SK-N-SH treated with all-trans-retinoic acid at 6 μM for 48 hours (cell line): ENCODE measurements around the gene CMIP.

Source experiments
- ATAC-seq: fragments of 200-7000 bp; cut with Tn5 transposase; 3 replicates; pipeline ENCODE4 v1.9.1; 2020; ENCODE audit warnings: mild to moderate bottlenecking, moderate library complexity
- ARNTL ChIP-seq: fragments of 450-650 bp; formaldehyde crosslinking; IDR thresholded peaks from 2 replicates; pipeline ENCODE4 v1.5.0; 2020; ENCODE audit warnings: low read depth, mild to moderate bottlenecking, moderate library complexity, borderline replicate concordance
- BACH2 ChIP-seq: fragments of 250-450 bp; sonication (Bioruptor Pico); IDR thresholded peaks from 2 replicates; pipeline ENCODE4 v1.9.0; 2021; ENCODE audit warnings: mild to moderate bottlenecking, borderline replicate concordance
- CSDC2 ChIP-seq: fragments of 250-450 bp; sonication (Bioruptor Pico); IDR thresholded peaks from 2 replicates; pipeline ENCODE4 v1.5.0; 2020; ENCODE audit warnings: mild to moderate bottlenecking, moderate library complexity
- ESRRG ChIP-seq: fragments of 250-450 bp; sonication (Bioruptor Pico); IDR thresholded peaks from 2 replicates; pipeline ENCODE4 v1.6.1; 2021; ENCODE audit warnings: mild to moderate bottlenecking
- ISL1 ChIP-seq: fragments of 250-450 bp; sonication (Bioruptor Pico); IDR thresholded peaks from 2 replicates; pipeline ENCODE4 v2.1.2; 2022; ENCODE audit warnings: mild to moderate bottlenecking, moderate library complexity
- OSR1 ChIP-seq: fragments of 250-450 bp; sonication (Bioruptor Pico); IDR thresholded peaks from 2 replicates; pipeline ENCODE4 v1.8.0; 2022; ENCODE audit warnings: moderate library complexity, mild to moderate bottlenecking, inconsistent platforms
- PPARA ChIP-seq: fragments of 250-450 bp; sonication (Bioruptor Pico); IDR thresholded peaks from 2 replicates; pipeline ENCODE4 v1.5.0; 2020; ENCODE audit warnings: mild to moderate bottlenecking, borderline replicate concordance
- RARB ChIP-seq: fragments of 250-450 bp; sonication (Bioruptor Pico); IDR thresholded peaks from 2 replicates; pipeline ENCODE4 v1.8.0; 2021; ENCODE audit warnings: mild to moderate bottlenecking, moderate library complexity
- SNAI2 ChIP-seq: fragments of 250-450 bp; sonication (Bioruptor Pico); IDR thresholded peaks from 2 replicates; pipeline ENCODE4 v1.5.0; 2020; ENCODE audit warnings: mild to moderate bottlenecking, moderate library complexity
- TCF4 ChIP-seq: fragments of 250-450 bp; sonication (Bioruptor Pico); IDR thresholded peaks from 2 replicates; pipeline ENCODE4 v1.8.0; 2021; ENCODE audit warnings: mild to moderate bottlenecking, moderate library complexity, borderline replicate concordance
- TOX ChIP-seq: fragments of 250-450 bp; sonication (Bioruptor Pico); IDR thresholded peaks from 2 replicates; pipeline ENCODE4 v1.8.0; 2021; ENCODE audit warnings: mild to moderate bottlenecking, moderate library complexity, borderline replicate concordance
- ZC3H10 ChIP-seq: fragments of 250-450 bp; sonication (Bioruptor Pico); IDR thresholded peaks from 2 replicates; pipeline ENCODE4 v1.5.1; 2021; ENCODE audit warnings: mild to moderate bottlenecking, moderate library complexity
- ZFP3 ChIP-seq: fragments of 250-450 bp; sonication (Bioruptor Pico); IDR thresholded peaks from 2 replicates; pipeline ENCODE4 v1.5.0; 2020; ENCODE audit warnings: mild to moderate bottlenecking, moderate library complexity
- ZFP30 ChIP-seq: fragments of 450-650 bp; formaldehyde crosslinking; IDR thresholded peaks from 2 replicates; pipeline ENCODE4 v1.5.0; 2022; ENCODE audit warnings: mild to moderate bottlenecking, moderate library complexity
- ZNF565 ChIP-seq: fragments of 450-650 bp; formaldehyde crosslinking; conservative IDR thresholded peaks from 2 replicates; pipeline ENCODE4 v1.5.0; 2020; ENCODE audit warnings: low read depth, mild to moderate bottlenecking, moderate library complexity
- ZNF70 ChIP-seq: fragments of 450-650 bp; formaldehyde crosslinking; IDR thresholded peaks from 2 replicates; pipeline ENCODE4 v1.5.0; 2020; ENCODE audit warnings: mild to moderate bottlenecking, moderate library complexity
- ZNF8 ChIP-seq: fragments of 450-650 bp; formaldehyde crosslinking; IDR thresholded peaks from 2 replicates; pipeline ENCODE4 v1.5.0; 2020; ENCODE audit warnings: mild to moderate bottlenecking, moderate library complexity
- TF ChIP-seq, protein P1 (sequence below): fragments of 250-450 bp; sonication (Bioruptor Pico); IDR thresholded peaks from 2 replicates; pipeline ENCODE4 v1.8.0; 2020; ENCODE audit warnings: mild to moderate bottlenecking, moderate library complexity, borderline replicate concordance
- TF ChIP-seq, protein P2 (sequence below): fragments of 250-450 bp; sonication (Bioruptor Pico); IDR thresholded peaks from 2 replicates; pipeline ENCODE4 v1.5.1; 2021; ENCODE audit warnings: mild to moderate bottlenecking, moderate library complexity
- TF ChIP-seq, protein P3 (sequence below): fragments of 250-450 bp; sonication (Bioruptor Pico); IDR thresholded peaks from 2 replicates; pipeline ENCODE4 v1.8.0; 2021; ENCODE audit warnings: low read depth, mild to moderate bottlenecking, moderate library complexity, borderline replicate concordance
- TF ChIP-seq, protein P4 (sequence below): fragments of 250-450 bp; sonication (Bioruptor Pico); IDR thresholded peaks from 2 replicates; pipeline ENCODE4 v1.5.0; 2020; ENCODE audit warnings: mild to moderate bottlenecking, moderate library complexity

CMIP gene

DNA sequence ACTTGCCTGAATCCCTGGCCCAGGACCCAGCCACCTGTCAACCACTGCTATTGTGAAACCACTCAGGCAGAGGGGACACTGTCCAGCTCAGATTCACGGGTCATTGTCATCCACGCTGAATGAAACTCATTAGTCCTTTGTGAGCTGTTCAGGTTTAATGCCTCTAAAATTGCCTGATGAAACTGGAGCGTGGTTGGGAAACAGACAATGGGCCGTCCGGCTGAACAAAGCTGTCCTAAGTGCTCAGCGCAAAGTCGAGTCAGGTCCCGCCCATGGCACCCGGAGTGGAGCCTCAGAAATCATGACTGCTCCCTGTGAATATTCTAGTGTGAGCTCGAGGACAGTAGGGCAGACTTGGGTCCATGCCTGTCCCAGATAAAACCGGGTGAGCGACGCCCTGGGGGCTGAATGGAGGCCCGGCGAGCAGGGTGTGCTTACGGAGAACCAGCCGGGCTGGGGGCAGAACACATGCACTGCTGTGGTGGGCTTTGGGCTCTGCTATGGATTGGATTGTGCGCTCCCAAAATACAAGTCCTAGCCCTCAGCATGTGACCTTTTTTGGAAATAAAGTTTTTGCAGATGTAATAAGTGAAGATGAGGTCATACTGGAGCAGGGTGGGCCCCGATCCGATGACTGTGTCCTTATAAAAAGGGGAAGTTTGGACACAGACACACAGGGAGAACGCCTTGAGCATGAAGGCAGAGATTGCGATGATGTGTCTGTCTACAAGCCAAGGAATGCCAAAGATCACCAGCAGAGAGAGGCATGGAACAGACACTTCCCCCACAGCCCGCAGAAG, 12.9 kb upstream of the CMIP start:
- TF ChIP-seq CSDC2 (no peak), TOX (CRISPR knock-in tag) (no peak), OSR1 (CRISPR knock-in tag) (no peak), TCF4 (CRISPR knock-in tag) (no peak), ESRRG (CRISPR knock-in tag) (no peak), ZNF565 (no peak), ZFP3 (CRISPR knock-in tag) (no peak), ZNF8 (CRISPR knock-in tag) (no peak), ARNTL (CRISPR knock-in tag) (no peak), ISL1 (no peak), BACH2 (CRISPR knock-in tag) (no peak)
- ATAC-seq: peak; percentile 62; the same call in 2 of the 3 replicates

DNA sequence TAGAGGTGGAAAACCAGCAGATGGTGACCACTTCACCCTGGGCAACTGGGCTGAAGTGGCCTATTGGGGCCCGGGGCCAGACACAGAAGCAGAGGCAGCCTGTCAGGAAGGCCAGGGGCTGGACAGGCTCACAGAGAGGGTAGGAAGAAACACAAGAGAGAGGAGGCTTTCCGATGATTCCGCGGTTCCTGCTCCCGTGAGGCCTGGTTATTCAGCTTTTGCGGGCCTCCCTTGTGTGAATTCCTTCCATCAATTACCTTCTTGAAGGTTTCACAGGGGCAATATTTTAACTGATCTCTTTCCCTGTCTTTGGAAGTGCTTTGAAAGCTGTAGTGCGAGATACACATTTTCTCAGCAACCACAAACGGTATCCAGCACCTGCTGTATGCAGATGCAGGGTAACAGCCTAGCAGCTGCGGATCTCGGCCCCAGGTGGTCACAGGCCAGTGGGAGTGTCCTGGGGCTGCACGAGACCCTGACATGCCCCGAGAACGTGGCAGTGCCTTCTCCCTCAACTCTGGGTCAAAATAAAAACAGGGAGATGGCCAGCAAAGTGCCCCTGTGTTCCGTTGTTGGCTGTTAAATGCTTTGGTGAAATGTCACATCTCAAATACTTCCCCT, 11.6 kb upstream of the CMIP start:
- no peak for ATAC-seq
- TF ChIP-seq ISL1: no peak
- TF ChIP-seq PPARA (CRISPR knock-in tag): no peak
- TF ChIP-seq CSDC2: no peak
- TF ChIP-seq BACH2 (CRISPR knock-in tag): no peak
- no peak for TF ChIP-seq ZFP30
- TF ChIP-seq ZNF8 (CRISPR knock-in tag): no peak
- no peak for TF ChIP-seq ZC3H10 (CRISPR knock-in tag)
- TF ChIP-seq, protein P1, sequence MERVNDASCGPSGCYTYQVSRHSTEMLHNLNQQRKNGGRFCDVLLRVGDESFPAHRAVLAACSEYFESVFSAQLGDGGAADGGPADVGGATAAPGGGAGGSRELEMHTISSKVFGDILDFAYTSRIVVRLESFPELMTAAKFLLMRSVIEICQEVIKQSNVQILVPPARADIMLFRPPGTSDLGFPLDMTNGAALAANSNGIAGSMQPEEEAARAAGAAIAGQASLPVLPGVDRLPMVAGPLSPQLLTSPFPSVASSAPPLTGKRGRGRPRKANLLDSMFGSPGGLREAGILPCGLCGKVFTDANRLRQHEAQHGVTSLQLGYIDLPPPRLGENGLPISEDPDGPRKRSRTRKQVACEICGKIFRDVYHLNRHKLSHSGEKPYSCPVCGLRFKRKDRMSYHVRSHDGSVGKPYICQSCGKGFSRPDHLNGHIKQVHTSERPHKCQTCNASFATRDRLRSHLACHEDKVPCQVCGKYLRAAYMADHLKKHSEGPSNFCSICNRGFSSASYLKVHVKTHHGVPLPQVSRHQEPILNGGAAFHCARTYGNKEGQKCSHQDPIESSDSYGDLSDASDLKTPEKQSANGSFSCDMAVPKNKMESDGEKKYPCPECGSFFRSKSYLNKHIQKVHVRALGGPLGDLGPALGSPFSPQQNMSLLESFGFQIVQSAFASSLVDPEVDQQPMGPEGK (CRISPR knock-in tag): no peak
- TF ChIP-seq RARB (CRISPR knock-in tag): no peak
- no peak for TF ChIP-seq ZNF565

DNA sequence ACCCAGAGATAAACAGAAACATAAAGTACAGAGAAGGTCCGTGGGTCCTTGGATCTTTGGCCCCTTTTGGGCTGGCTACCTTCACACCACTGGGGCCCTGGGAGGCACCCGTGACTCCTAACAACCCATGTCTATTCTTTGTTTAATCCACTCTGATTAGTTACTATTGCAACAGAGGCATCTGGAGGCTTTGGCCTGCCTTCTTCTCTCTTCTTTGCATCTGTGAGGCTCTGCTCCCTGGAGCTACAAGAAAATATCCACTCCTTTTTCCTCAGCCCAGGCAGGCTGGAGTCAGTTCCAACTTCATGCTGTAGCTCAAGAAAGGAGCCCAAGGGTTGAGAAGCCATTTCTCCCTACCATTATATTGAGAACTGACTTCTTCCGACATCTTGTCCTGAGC, 9.5 kb upstream of the CMIP start:
- ATAC-seq: no peak
- TF ChIP-seq CSDC2 (no peak), ZNF70 (CRISPR knock-in tag) (no peak), ZFP30 (no peak), PPARA (CRISPR knock-in tag) (no peak), ZC3H10 (CRISPR knock-in tag) (no peak), ZFP3 (CRISPR knock-in tag) (no peak), ISL1 (no peak)
- TF ChIP-seq, protein P2, sequence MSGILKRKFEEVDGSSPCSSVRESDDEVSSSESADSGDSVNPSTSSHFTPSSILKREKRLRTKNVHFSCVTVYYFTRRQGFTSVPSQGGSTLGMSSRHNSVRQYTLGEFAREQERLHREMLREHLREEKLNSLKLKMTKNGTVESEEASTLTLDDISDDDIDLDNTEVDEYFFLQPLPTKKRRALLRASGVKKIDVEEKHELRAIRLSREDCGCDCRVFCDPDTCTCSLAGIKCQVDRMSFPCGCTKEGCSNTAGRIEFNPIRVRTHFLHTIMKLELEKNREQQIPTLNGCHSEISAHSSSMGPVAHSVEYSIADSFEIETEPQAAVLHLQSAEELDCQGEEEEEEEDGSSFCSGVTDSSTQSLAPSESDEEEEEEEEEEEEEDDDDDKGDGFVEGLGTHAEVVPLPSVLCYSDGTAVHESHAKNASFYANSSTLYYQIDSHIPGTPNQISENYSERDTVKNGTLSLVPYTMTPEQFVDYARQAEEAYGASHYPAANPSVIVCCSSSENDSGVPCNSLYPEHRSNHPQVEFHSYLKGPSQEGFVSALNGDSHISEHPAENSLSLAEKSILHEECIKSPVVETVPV: no peak
- TF ChIP-seq, all 23 proteins: peak for 0

DNA sequence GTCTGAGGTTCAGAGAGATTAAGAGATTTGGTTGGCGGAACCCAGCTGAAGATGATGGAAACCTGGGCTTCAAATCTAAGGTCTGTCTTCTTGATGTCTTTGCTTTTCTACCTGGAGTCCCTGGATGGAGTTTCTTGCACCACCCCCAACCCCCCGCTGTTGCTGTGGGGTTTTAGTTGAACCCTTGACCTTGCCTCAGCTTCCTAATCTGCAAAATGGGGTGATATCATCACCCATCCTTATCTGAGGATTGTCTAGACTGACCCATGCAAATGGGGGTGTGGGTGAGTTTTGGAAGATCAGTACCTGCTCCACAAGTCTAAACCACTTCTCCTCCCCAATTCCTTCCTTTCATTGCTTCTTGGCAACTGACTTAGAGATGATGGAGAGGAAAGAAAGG, 9.0 kb upstream of the CMIP start:
- TF ChIP-seq ZNF565 (no peak), ISL1 (no peak), TOX (CRISPR knock-in tag) (no peak), SNAI2 (CRISPR knock-in tag) (no peak), ARNTL (CRISPR knock-in tag) (no peak), ZC3H10 (CRISPR knock-in tag) (no peak), BACH2 (CRISPR knock-in tag) (no peak)
- ATAC-seq: no peak

DNA sequence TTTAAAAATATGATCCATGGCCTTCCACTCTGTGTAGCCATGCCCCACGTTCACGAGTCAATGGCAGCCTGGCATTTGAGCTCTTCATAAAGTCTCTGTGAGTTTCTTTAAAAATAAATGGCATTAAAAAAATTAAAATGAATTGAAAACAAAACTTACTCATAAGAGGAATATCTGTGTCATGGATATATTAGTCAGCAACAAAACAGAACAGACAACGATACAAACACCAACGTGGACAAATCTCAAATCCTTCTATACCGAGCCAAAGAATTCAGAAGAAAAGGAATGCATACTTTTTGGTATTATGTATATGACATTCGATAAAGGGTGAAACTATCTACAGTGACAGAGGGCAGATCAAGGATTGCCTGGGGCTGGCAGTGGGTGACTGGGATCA, 8.2 kb upstream of the CMIP start:
- ATAC-seq: no peak
- TF ChIP-seq ESRRG (CRISPR knock-in tag) (no peak), ZFP3 (CRISPR knock-in tag) (no peak), PPARA (CRISPR knock-in tag) (no peak), CSDC2 (no peak), ZNF565 (no peak), ISL1 (no peak), ARNTL (CRISPR knock-in tag) (no peak), ZFP30 (no peak), TOX (CRISPR knock-in tag) (no peak), ZNF70 (CRISPR knock-in tag) (no peak), BACH2 (CRISPR knock-in tag) (no peak), OSR1 (CRISPR knock-in tag) (no peak)
- TF ChIP-seq, protein P1 (CRISPR knock-in tag): no peak
- TF ChIP-seq, protein P3, sequence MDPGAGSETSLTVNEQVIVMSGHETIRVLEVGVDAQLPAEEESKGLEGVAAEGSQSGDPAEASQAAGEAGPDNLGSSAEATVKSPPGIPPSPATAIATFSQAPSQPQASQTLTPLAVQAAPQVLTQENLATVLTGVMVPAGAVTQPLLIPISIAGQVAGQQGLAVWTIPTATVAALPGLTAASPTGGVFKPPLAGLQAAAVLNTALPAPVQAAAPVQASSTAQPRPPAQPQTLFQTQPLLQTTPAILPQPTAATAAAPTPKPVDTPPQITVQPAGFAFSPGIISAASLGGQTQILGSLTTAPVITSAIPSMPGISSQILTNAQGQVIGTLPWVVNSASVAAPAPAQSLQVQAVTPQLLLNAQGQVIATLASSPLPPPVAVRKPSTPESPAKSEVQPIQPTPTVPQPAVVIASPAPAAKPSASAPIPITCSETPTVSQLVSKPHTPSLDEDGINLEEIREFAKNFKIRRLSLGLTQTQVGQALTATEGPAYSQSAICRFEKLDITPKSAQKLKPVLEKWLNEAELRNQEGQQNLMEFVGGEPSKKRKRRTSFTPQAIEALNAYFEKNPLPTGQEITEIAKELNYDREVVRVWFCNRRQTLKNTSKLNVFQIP: no peak
- TF ChIP-seq, protein P4, sequence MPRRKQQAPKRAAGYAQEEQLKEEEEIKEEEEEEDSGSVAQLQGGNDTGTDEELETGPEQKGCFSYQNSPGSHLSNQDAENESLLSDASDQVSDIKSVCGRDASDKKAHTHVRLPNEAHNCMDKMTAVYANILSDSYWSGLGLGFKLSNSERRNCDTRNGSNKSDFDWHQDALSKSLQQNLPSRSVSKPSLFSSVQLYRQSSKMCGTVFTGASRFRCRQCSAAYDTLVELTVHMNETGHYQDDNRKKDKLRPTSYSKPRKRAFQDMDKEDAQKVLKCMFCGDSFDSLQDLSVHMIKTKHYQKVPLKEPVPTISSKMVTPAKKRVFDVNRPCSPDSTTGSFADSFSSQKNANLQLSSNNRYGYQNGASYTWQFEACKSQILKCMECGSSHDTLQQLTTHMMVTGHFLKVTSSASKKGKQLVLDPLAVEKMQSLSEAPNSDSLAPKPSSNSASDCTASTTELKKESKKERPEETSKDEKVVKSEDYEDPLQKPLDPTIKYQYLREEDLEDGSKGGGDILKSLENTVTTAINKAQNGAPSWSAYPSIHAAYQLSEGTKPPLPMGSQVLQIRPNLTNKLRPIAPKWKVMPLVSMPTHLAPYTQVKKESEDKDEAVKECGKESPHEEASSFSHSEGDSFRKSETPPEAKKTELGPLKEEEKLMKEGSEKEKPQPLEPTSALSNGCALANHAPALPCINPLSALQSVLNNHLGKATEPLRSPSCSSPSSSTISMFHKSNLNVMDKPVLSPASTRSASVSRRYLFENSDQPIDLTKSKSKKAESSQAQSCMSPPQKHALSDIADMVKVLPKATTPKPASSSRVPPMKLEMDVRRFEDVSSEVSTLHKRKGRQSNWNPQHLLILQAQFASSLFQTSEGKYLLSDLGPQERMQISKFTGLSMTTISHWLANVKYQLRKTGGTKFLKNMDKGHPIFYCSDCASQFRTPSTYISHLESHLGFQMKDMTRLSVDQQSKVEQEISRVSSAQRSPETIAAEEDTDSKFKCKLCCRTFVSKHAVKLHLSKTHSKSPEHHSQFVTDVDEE (CRISPR knock-in tag): no peak
- TF ChIP-seq, all 23 proteins: peak for 0
